Esophagus squamous epithelium (tissue), 5 donors: ENCODE results near the gene FBXO47. TPM values are rescaled to one million over a fixed set of nuclear protein-coding genes. Genes with fewer than 3 reads are reported as not detected.

Experiments used
- DNase-seq: peaks from one replicate; lab custom pipeline; 2025; lab: John Stamatoyannopoulos, UW
- H3K27ac ChIP-seq, 4 donors: fragments of 200-600 bp; sonication (generic); one replicate each; pipeline ENCODE4 v1.5.1; 2016 to 2019; ENCODE audit warnings: mild to moderate bottlenecking in 1 of 4
- H3K27me3 ChIP-seq, 4 donors: fragments of 200-600 bp; sonication (generic); 1 replicate in 3 of 4; 2 replicates in 1 of 4; pipeline versions ENCODE4 v1.5.1 to v1.6.0; 2017 to 2021; ENCODE audit warnings: antibody characterized with exemption in 1 of 4
- H3K36me3 ChIP-seq, 3 donors: fragments of 200-600 bp; sonication (generic); one replicate each; pipeline ENCODE4 v1.5.1; 2016 to 2019
- H3K4me1 ChIP-seq, 3 donors: fragments of 200-600 bp; sonication (generic); one replicate each; pipeline ENCODE4 v1.5.1; 2017 to 2019
- H3K4me3 ChIP-seq, 4 donors: fragments of 200-600 bp; sonication (generic); 1 replicate in 3 of 4; 2 replicates in 1 of 4; pipeline ENCODE4 v1.5.1; 2016 to 2019; ENCODE audit warnings: mild to moderate bottlenecking in 2 of 4, moderate library complexity in 1 of 4
- H3K9me3 ChIP-seq, 3 donors: fragments of 200-600 bp; sonication (generic); one replicate each; pipeline ENCODE4 v1.5.1; 2016 to 2019
- CTCF ChIP-seq, 6 experiments: fragments of 450-650 bp in 4 of 6; fragments of 200-600 bp in 2 of 6; sonication (generic) in 2 of 6; IDR thresholded peaks; one replicate each; pipeline ENCODE4 v1.5.1; 2016 to 2019; ENCODE audit warnings: antibody characterized with exemption in 6 of 6, mild to moderate bottlenecking in 4 of 6, moderate library complexity in 4 of 6
- POLR2A ChIP-seq, 4 donors: fragments of 450-650 bp; IDR thresholded peaks; one replicate each; pipeline ENCODE4 v1.6.1; 2017; ENCODE audit warnings: antibody characterized with exemption in 4 of 4, mild to moderate bottlenecking in 4 of 4, moderate library complexity in 3 of 4
- WGBS, 2 donors: methylation state at CpG; one replicate each; pipeline ENCODE4 v1.1.5; 2018; 5-methylcytosine and 5-hydroxymethylcytosine counted together
- intact Hi-C: fragments of 100-400 bp; cut with DNase I; formaldehyde crosslinking; loops from one replicate; pipeline ENCODE4 v1.15.0; 2022
- total RNA-seq, 4 donors: library from RNA; depleted of rRNA; stranded (reverse); fragments of >200 nt; gene quantifications; one replicate each; pipeline ENCODE4 v1.1.0, GENCODE V29; 2016
- donor health status: DM: yes; HTN: yes; CAD: no.

Gene FBXO47
- total RNA-seq, 4 donors from 2014 or later: not detected

GRCh38 chr17:38893607-38894006 is 73.6 kb downstream of the FBXO47 start:
- intact Hi-C loops: no loop called here
- no peak for DNase-seq
- H3K27me3 ChIP-seq: no peaks in the 10 kb centered on the region
- TF ChIP-seq CTCF (IDR thresholded peaks at IDR 0.05) (no peak), POLR2A (IDR thresholded peaks at IDR 0.05) (no peak)
- H3K27ac ChIP-seq: peak overlapping the region; percentile 11 to 73 (median 66)
- peaks cover 34 to 82% (median 50%) of the 10 kb centered on the region in 3 donors for H3K4me1 ChIP-seq
- WGBS, 2 donors: 56 to 60% methylated on average over 1 to 4 of the region's 6 CpGs
- H3K4me3 ChIP-seq: no peak overlapping the region
- H3K9me3 ChIP-seq: no peaks in the 10 kb centered on the region
- H3K36me3 ChIP-seq: peaks cover 10 to 100% (median 20%) of the 10 kb centered on the region in 3 donors

GRCh38 chr17:38893113-38893512 is 74.1 kb downstream of the FBXO47 start:
- 60 to 77% methylated on average over 2 to 4 of the region's 5 CpGs for WGBS, 2 donors
- Histone ChIP-seq H3K4me1 (peaks cover 31 to 77% (median 45%) of the 10 kb centered on the region in 3 donors), H3K27me3 (no peaks in the 10 kb centered on the region), H3K9me3 (no peaks in the 10 kb centered on the region), H3K27ac (peak overlapping the region; percentile 11 to 73 (median 66)), H3K36me3 (peaks cover 8 to 100% (median 19%) of the 10 kb centered on the region in 3 donors), H3K4me3 (no peak overlapping the region)
- TF ChIP-seq POLR2A (IDR thresholded peaks at IDR 0.05) (no peak), CTCF (IDR thresholded peaks at IDR 0.05) (no peak)
- no peak for DNase-seq
- intact Hi-C loops: no loop called here

- no peak overlapping the region for H3K4me3 ChIP-seq
- 76 to 90% methylated on average over 2 to 7 of the region's 13 CpGs for WGBS, 2 donors
Measured at GRCh38 chr17:38892620-38893019, 74.6 kb downstream of the FBXO47 start.

GRCh38 chr17:38892083-38892482 is 75.1 kb downstream of the FBXO47 start:
- H3K36me3 ChIP-seq: peaks cover 8 to 100% (median 19%) of the 10 kb centered on the region in 3 donors
- H3K4me1 ChIP-seq: peaks cover 22 to 77% (median 36%) of the 10 kb centered on the region in 3 donors
- H3K9me3 ChIP-seq: no peaks in the 10 kb centered on the region
- H3K27me3 ChIP-seq: no peaks in the 10 kb centered on the region
- no peak overlapping the region for H3K4me3 ChIP-seq
- H3K27ac ChIP-seq: no peak overlapping the region
- no peak for DNase-seq
- intact Hi-C loops: no loop called here
- no peak for TF ChIP-seq CTCF (IDR thresholded peaks at IDR 0.05)
- no peak for TF ChIP-seq POLR2A (IDR thresholded peaks at IDR 0.05)
- 73 to 88% methylated on average over 2 to 3 of the region's 4 CpGs for WGBS, 2 donors

More at GRCh38 chr17:38892620-38893019, 74.6 kb downstream of the FBXO47 start:
- TF ChIP-seq POLR2A (IDR thresholded peaks at IDR 0.05): no peak
- no peak for TF ChIP-seq CTCF (IDR thresholded peaks at IDR 0.05)
- peaks cover 26 to 77% (median 41%) of the 10 kb centered on the region in 3 donors for H3K4me1 ChIP-seq
- H3K9me3 ChIP-seq: no peaks in the 10 kb centered on the region
- intact Hi-C loops: no loop called here
- no peak overlapping the region for H3K27ac ChIP-seq
- H3K27me3 ChIP-seq: no peaks in the 10 kb centered on the region
- H3K36me3 ChIP-seq: peaks cover 8 to 100% (median 19%) of the 10 kb centered on the region in 3 donors
- no peak for DNase-seq

- Histone ChIP-seq H3K27ac (no peak overlapping the region), H3K4me1 (peaks cover 19 to 77% (median 29%) of the 10 kb centered on the region in 3 donors), H3K9me3 (no peaks in the 10 kb centered on the region), H3K4me3 (no peak overlapping the region), H3K36me3 (peaks cover 5 to 100% (median 19%) of the 10 kb centered on the region in 3 donors), H3K27me3 (no peaks in the 10 kb centered on the region)
- WGBS, 2 donors: 74 to 82% methylated on average over 2 to 3 of the region's 8 CpGs
- intact Hi-C loops: no loop called here
- no peak for DNase-seq
- TF ChIP-seq CTCF (IDR thresholded peaks at IDR 0.05): no peak
- no peak for TF ChIP-seq POLR2A (IDR thresholded peaks at IDR 0.05)
Measured at GRCh38 chr17:38891441-38891840, 75.8 kb downstream of the FBXO47 start.
